ENCODE data around the gene SBDS.
"Not testable (repeated sequence)": the region's sequence is repeated elsewhere in the genome, so short reads cannot be mapped to it uniquely, and the experiment has no call there.

The SBDS gene

DNA sequence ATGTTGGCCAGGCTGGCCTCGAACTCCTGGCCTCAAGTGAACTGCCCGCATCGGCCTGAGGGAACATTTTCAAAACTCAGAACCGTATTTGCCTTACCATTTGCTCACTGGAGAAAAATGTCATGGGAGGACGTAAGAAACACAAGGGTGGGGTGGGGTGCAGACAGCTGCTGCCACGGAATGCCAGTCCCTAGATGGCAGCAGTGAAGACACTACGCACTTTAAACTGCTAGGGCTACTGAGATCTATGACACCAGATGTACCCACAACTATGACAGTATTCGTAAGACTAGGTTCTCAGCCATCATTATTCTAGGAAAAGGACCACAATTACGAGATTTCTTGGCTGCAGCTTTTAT is 716 bp downstream of the SBDS start:
- DNase-seq (ENCODE audit: low read depth) = peak; percentile 94

DNA sequence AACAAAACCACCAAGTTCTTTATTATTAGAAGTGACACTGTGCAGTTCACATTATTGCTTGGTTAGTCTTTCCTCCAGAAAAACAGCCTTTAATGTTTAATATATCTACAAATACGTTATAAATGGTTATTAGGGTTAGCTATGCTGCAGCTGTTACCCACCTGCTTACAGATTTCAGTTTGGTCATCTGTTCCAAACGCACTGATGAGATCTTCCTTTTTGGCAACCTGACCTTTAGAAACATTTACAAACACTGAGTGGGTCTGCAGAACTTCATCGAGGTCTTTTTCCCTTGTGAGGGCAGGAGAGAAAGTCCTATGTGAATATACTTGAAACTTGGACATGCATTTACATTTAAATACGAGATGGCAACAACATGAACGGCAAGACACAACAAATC is 1.3 kb downstream of the SBDS start:
- DNase-seq (ENCODE audit: low read depth) = not testable (repeated sequence)

DNA sequence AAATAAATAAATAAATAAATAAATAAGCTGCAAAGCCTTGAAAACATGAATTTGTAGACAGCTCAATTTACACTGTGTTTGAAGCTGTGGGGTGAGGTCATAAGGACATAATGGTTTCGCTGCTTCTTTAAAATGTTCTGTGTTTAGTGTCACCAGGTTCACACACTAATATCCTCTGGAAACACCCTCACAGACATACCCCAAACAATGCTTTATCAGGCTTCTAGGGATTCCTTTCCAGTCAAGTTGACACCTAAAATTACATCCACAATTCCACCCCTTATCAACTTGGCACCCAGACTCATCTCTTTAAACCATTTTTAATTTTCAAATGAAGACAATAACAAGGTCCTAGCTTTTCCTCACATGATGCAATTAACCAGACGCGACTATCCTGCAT is 5.8 kb downstream of the SBDS start:
- DNase-seq (ENCODE audit: low read depth) = not testable (repeated sequence)

DNA sequence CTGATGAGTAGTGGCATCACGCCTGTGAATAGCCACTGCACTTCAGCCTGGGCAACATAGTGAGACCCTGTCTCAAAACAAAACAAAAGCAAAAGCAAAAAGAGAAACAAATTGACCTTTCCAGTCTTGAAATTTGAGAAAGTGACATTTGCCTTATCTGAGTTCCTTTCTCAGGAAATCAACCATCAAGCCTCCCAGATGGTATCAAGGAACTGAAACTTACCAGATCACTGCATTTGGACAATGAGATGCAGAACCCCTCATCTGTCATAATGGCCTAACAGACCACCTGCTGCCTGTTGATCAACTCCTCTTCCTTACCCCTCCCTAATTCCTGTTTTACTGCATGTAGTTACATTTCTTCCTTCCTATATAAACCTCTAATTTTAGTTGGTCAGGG is 15.1 kb downstream of the SBDS start:
- not testable (repeated sequence) for DNase-seq (ENCODE audit: low read depth)

DNA sequence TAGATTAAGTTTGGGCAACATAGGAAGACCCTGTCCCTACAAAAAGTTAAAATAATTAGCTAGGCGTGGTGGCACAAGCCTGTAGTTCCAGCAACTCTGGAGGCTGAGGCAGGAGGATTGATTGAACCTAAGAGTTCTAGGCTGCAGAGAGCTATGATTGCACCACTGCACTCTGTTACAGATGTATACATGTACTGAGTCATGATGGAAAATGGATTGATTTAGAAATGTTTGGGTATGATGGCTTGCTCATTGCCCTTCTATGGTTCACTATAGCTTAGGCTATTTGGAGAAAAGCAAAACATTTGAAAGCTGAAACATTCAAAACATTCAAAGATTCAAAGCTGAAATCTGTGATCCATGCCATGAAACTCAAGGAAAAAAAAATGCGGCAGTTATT is 16.4 kb downstream of the SBDS start:
- DNase-seq (ENCODE audit: low read depth) = not testable (repeated sequence)

DNA sequence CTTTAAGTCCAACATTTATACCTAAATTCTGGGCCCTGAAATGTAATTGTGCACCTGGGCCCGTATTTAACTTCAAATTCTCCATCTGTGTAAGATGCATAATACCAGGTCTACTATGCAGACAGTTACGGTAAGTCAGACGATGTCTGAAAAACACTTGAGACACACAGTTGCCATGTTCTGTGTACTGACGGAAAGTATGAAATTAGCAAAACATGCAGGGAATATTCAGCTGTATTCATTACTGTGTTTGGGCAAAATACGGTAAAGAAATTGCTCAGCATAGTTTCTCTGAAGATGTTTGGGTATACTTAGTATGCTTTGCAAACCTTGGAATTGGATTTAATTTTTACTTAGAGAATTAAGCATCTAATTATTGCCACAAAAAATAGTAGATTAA is 17.1 kb downstream of the SBDS start:
- DNase-seq (ENCODE audit: low read depth) = not testable (repeated sequence)

DNA sequence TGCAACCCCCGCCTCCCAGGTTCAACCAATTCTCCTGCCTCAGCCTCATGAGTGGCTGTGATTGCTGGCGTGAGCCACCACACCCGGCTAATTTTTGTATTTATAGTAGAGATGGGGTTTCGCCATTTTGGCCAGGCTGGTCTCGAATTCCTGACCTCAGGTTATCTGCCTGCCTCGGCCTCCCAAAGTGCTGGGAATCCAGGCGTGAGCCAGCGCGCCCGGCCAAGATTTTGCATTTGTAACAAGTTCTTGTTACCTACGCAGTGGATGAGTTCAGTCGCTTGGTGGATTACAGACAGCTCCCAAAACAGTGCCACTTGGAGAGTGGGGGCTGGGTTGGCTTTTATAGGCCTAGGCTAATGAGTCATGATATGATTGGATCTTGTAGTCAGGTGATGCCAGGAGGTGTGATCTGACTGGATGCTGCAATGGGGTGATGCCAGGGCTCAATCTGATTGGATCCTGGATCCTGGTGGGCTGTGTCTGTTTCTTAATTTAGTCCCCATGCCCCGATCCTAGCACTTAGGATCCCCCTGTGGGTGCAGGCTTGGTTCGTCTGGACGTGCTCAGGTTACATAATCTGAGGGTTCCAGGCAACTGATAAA is 20.3 kb downstream of the SBDS start:
- no peak for DNase-seq (ENCODE audit: low read depth)

DNA sequence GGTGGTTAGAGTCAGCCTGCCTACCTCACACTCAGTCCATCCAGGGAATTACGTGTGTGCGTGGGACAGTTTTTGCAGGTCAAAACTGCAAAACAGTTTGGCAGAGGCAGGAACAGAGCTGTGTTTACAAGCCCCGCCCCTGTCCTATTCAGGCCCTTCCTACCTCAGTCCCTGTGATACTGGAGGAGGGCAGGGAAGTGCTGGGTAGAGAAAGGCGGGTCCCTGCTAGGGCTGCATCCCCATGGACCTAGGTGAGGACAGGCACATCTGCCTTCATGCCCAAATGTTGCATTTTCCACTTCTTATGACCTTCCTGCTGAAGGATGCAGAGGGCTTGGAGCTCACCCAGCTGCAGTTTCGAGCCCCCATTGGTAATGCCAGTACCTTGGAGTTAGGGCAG is 25.1 kb downstream of the SBDS start:
- DNase-seq (ENCODE audit: low read depth) = no peak

DNA sequence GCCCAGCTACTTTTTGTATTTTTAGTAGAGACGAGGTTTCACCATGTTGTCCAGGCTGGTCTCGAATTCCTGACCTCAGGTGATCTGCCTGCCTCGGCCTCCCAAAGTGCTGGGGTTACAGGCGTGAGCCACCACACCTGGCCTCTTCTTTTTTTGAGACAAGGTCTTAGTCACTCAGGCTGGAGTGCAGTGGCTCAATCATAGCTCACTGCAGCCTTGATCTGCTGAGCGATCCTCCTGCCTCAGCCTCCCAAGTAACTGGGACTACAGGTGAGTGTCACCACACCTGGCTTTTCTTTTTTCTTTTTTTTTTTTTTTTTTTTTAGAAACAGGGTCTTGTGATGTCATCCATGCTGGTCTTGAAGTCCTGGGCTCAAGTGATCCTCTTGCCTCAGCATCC is 26.4 kb downstream of the SBDS start:
- not testable (repeated sequence) for DNase-seq (ENCODE audit: low read depth)

DNA sequence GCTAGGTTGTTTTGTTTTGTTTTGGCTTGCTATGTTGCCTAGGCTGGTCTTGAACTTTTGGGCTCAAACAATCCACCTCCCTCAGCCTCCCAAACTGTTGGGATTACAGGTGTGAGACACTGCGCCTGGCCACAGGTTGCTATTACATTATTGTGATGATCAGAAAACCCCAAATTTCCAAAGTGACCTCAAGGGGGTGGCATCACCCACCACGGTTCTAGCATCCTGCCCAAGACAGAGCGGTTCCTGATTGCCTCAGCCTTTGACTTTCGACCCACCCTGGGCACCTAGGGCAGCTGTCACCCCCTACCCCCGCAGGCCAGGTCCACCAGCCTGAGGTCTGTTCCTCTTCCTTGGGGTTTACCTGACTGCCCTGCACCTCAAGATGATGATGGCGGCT is 28.4 kb downstream of the SBDS start:
- no peak for DNase-seq (ENCODE audit: low read depth)

DNA sequence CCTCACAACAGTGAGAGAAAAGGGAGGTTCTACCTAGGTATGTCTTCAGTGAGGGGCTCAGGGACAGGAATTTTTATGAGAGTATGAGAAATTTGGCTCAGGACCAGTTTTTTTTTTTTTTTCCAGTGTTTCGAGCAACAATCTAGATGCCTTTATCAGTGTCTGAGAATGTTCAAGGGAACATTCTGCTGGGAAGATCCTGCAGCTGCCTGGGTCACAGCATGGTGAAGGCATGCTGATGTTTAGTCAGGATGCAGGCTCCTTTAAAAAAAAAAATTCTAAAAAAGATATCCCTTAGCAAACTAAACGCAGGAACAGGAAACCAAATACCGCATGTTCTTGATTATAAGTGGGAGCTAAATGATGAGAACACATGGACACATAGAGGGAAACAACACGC is 31.0 kb downstream of the SBDS start:
- peak; percentile 39 for DNase-seq (ENCODE audit: low read depth)

DNA sequence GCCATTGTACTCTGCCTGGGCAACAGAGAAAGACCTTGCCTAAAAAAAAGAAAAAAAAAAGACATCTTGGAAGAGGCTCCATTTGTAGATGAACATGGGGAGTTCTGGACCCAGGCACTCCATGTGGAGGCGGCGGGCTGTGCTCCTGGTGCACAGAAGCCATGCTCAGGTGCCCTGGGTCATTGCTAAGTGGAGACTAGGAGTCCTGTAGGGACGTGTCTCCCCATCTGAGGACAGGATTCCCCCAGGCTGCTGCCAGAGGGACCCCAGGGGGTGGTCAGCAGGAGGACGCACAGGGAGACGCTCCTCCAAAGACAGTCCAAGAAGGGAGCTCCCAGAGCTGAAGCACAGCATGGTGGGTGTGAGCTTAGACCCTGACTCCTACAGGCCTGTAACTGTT is 34.3 kb downstream of the SBDS start:
- DNase-seq (ENCODE audit: low read depth) = no peak

DNA sequence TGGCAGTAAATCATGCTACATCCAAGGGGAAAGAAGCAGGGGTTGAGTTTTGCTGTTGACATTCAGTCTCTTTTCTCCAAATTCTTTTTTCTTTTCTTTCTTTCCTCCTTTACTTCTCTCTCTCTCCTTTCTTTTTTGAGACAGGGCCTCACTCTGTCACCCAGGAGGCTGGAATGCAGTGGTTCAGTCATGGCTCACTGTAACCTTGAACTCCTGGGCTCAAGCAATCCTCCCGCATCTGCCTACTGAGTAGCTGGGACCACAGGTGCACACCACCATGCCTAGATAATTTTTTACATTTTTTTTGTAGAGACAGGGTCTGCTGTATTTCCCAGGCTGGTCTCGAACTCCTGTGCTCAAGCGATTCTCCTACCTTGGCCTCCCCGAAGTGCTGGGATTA is 35.2 kb downstream of the SBDS start:
- DNase-seq (ENCODE audit: low read depth) = no peak

DNA sequence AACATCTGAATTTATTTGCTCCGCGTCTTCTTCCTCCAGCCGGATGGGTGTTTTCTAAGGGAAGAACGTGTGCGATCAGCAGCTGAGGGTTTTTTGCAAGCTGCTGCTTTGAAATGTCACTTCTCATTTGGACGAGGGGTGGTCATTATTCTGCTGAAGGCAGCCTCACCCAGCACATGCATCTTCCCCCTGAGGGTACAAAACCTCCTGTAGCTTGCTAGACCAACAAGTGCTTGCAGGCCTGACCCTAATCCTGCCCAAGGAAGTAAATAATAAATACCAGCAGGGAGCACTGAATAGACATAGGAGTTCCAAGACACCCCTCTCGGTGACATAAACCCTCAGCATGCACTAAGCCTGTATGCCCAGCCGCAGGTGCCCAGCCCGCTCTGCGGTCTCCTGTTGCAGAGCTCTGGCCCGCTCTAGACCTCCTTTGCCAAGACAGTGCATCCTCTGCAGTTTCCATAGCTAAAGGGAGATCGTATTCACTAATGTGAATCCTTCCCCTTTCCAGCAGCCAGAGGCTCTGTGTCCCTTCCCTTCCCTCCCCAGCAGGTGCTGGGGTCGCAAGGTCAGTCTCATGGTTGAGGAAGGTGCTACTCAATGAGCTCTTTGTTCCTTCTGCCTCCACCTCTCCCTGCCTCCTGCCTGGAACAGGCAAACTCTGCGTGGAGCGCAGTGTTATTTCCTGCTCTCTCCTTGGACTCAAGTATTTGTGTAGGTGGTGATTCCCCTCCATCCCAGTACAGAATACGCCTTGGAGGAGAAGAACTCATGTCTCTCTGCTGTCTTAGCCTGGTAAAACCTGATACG is 36.6 kb downstream of the SBDS start:
- no peak for DNase-seq (ENCODE audit: low read depth)

DNA sequence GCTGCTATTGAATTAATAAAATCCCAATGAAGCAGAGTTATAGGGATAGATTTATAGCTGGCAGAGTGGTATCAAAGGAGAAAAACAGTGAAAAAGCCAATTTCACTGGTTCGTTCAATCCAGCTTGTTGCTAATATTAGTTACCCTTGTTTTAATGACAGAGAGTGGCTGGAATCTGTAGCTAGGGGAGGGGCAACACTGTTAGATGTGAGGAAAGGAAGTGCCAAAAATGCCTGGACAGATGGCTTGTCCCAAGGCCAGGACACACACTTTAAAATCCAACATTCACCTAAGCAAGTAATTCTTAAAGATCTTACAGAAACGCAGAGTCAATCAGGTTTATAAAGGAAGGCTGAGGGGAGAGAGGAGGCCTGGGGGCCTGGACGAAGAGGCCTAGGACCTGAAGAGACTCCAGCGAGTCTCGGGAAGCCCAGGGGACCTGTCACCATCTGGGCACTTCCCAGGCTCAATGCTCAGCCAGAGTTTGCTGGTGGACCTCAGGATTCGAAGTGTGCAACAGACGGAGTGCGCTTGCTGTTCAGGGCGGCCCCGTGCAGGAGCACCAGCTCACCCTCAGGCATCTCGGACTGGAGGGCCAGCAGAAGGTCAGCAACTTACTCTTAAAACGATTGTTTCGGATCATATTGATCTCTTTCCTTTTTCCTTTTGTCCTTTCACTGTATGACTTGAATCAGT is 37.6 kb downstream of the SBDS start:
- no peak for DNase-seq (ENCODE audit: low read depth)

DNA sequence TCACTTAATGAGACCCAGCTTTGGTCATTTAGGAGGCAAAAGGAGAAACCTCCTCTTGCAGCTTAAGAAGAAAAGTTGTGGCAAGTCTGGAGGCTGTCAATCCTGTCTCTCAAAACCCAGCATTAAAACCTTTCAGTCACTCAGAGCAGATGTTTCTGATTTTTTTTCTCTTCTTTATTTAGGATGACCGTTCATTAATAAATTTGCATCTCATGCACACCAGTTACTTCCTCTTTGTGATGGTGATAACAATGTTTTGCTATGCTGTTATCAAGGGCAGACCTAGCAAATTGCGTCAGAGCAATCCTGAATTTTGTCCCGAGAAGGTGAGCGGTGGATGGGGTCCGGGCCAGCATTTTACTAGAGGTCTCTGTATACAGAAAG is 42.4 kb downstream of the SBDS start:
- no peak for DNase-seq (ENCODE audit: low read depth)

DNA sequence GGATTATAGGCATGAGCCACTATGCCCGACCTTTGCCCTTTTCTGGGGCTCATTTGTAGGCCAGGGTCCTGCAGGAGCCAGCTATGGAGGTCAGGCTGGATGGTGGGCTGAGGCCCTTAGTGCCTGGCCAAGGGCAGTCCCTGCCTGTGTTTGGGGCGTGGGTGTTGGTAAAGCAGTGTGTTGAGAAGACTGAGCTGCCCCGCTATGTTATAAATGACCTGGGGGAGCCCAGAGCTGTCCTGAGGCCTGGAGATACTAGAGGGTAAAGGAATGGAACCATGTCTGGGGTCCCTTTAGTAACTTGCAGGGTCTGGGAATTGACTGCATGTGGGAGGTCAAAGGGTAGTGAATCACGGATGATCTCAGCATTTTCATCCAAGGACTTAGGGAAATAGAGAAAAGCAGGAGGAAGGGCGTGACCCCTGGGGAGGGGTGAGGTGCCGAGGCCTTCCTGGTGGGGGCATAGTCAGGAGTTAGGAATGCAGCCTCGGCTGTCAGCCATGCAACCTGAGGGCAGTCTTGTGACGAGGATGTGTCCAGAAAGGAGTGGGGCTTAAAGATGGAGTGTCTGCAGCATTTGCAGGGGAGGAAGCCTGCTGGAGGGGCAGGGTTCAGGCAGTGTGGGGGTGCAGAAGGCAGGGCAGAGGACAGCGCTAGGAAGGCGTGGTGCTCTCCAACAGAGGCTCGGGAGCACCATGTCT is 42.9 kb downstream of the SBDS start:
- peak; percentile 11 for DNase-seq (ENCODE audit: low read depth)

DNA sequence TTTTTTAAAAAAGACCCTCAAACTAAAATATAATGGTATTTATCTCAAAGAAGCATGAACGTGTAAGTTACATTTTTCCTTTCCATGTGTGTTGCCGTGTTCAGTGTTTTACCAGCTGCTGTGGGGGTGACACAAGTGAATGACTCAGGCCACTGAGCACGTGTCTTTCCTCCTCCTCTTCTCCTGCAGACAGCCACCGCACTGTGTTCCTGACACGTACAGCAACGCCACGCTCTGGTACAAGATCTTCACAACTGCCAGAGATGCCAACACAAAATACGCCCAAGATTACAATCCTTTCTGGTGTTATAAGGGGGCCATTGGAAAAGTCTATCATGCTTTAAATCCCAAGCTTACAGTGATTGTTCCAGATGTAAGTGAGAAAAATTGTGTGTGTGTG is 44.6 kb downstream of the SBDS start:
- DNase-seq (ENCODE audit: low read depth) = no peak

DNA sequence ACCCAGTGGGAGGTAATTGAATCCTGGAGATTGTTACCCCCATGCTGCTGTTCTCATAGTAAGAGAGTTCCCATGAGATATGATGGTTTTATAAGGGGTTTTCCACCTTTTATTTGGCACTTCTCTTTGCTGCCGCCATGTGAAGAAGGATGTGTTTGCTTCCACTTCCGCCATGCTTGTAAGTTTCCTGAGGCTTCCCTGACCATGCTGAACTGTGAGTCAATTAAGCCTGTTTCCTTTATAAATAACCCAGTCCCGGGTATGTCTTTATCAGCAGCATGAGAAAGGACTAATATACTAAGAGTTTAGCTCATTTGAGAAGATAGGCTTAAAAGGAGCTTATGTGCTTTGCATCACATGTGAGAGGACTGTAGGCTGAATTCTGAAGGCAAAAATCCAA is 45.1 kb downstream of the SBDS start:
- no peak for DNase-seq (ENCODE audit: low read depth)

DNA sequence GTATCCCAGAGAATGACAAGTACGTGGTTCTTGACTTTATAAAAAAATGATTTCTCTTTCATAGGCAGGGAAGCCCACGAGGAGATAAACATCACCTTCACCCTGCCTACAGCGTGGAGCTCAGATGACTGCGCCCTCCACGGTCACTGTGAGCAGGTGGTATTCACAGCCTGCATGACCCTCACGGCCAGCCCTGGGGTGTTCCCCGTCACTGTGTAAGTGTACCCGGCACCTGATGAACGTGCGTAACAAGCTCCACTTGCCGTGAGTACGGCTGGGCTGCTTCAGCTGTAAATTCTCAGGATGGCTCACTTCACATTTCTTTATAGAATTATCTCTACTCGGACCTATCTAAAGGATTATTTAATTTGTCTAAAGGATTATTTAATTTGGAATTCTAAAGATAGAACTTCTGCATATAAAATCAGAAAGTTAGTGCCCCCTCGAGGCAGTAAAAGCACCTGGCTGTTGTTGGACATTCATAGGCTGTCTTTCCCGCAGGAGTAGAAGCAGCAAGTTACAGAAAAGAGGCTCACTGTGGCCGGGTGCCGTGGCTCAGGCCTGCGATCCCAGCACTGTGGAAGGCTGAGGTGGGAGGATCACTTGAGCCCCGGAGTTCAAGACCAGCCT is 46.8 kb downstream of the SBDS start:
- no peak for DNase-seq (ENCODE audit: low read depth)

DNA sequence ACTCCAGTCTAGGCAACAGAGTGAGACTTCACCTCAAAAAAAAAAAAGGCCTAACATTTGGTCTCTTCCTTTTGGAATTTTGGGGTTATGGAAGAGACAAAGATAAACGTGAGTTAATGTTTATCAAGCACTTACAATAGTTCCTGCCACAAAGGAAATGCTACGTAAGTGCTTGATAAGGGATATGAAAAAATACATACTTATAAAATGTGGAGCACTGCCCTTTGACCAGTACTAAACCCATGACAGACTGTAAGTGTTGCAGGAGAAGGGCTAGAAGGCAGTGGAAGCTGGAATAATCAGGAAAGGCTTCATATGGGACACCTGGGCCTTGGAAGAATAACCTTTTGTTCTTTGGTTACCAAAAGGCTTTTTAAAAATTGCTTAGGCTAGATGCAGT is 48.8 kb downstream of the SBDS start:
- no peak for DNase-seq (ENCODE audit: low read depth)

DNA sequence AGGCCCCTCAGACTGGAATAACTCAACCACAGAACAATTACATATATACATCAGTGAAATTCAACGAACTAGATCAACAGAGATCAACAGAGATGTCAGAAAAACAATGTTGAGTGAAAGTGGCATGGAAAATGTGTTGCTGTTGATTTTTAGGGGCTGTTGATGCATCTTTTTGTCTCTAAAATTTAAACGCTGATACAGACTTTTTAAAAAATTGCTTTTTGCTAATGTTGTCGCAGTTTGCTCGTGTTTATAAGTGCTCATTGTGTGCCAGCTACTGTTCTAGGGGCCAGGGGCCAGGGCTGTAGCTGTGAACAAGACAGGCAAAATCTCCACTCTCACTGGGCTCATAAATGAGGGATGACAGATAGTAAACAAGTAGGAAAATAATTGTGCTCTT is 56.1 kb downstream of the SBDS start:
- no peak for DNase-seq (ENCODE audit: low read depth)

Measured in fibroblast of gingiva (primary cell).